ENCODE results near the gene NOL12. TPM values are rescaled to one million over a fixed set of nuclear protein-coding genes. Genes with fewer than 3 reads are reported as not detected.

The NOL12 gene
- polyA plus RNA-seq, 1 donor from 2014 or later: 90.0 TPM

DNA sequence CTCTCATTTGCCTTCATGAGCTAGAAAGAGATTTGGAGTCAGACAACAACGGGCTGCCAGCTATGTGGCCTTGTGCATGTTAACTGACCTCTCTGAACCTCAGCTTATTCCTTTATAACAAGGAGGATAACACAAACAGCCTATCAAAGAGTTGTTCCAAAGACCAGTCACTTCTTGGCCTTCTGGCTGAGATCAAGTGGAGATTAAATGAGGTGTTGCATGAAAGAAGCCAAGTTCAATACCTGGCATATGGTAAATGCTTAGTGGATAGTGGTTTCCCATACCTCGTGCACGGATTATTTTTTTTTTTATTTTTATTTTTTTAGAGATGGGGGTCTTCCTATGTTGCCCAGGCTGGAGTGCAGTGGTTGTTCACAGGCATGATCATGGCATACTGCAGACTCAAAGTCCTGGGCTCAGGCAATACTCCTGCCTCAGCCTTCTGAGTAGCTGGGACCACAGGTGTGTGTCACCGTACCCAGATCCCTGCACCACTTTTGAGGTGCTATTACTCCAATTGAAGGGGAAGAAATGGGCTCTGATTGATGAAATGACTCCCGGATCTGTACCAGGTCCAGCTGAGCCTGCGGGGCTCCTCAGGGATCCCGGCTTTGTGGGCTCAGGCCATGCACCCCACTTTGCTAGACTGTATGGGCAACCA lies 5.8 kb upstream of the NOL12 start:
- no peak for TF ChIP-seq TAF1 (IDR thresholded peaks at IDR 0.05; ENCODE audit: low read depth)
- no peak for TF ChIP-seq EP300 (conservative IDR thresholded peaks at IDR 0.05; ENCODE audit: poor library complexity, severe bottlenecking)
- no peak for TF ChIP-seq RAD21 (conservative IDR thresholded peaks at IDR 0.05)
- TF ChIP-seq SMC3 (conservative IDR thresholded peaks at IDR 0.05; ENCODE audit: poor library complexity): no peak
- no peak for TF ChIP-seq POLR2AphosphoS5 (IDR thresholded peaks at IDR 0.05)
- TF ChIP-seq, protein P1, sequence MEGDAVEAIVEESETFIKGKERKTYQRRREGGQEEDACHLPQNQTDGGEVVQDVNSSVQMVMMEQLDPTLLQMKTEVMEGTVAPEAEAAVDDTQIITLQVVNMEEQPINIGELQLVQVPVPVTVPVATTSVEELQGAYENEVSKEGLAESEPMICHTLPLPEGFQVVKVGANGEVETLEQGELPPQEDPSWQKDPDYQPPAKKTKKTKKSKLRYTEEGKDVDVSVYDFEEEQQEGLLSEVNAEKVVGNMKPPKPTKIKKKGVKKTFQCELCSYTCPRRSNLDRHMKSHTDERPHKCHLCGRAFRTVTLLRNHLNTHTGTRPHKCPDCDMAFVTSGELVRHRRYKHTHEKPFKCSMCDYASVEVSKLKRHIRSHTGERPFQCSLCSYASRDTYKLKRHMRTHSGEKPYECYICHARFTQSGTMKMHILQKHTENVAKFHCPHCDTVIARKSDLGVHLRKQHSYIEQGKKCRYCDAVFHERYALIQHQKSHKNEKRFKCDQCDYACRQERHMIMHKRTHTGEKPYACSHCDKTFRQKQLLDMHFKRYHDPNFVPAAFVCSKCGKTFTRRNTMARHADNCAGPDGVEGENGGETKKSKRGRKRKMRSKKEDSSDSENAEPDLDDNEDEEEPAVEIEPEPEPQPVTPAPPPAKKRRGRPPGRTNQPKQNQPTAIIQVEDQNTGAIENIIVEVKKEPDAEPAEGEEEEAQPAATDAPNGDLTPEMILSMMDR (IDR thresholded peaks at IDR 0.05; ENCODE audit: poor library complexity, severe bottlenecking): no peak
- TF ChIP-seq, protein P2, sequence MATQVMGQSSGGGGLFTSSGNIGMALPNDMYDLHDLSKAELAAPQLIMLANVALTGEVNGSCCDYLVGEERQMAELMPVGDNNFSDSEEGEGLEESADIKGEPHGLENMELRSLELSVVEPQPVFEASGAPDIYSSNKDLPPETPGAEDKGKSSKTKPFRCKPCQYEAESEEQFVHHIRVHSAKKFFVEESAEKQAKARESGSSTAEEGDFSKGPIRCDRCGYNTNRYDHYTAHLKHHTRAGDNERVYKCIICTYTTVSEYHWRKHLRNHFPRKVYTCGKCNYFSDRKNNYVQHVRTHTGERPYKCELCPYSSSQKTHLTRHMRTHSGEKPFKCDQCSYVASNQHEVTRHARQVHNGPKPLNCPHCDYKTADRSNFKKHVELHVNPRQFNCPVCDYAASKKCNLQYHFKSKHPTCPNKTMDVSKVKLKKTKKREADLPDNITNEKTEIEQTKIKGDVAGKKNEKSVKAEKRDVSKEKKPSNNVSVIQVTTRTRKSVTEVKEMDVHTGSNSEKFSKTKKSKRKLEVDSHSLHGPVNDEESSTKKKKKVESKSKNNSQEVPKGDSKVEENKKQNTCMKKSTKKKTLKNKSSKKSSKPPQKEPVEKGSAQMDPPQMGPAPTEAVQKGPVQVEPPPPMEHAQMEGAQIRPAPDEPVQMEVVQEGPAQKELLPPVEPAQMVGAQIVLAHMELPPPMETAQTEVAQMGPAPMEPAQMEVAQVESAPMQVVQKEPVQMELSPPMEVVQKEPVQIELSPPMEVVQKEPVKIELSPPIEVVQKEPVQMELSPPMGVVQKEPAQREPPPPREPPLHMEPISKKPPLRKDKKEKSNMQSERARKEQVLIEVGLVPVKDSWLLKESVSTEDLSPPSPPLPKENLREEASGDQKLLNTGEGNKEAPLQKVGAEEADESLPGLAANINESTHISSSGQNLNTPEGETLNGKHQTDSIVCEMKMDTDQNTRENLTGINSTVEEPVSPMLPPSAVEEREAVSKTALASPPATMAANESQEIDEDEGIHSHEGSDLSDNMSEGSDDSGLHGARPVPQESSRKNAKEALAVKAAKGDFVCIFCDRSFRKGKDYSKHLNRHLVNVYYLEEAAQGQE (IDR thresholded peaks at IDR 0.05; ENCODE audit: borderline replicate concordance): no peak
- no peak for TF ChIP-seq MXI1 (conservative IDR thresholded peaks at IDR 0.05; ENCODE audit: poor library complexity, severe bottlenecking)
- no peak for TF ChIP-seq EZH2 (IDR thresholded peaks at IDR 0.05; ENCODE audit: borderline replicate concordance, insufficient read depth, low read length, poor library complexity, severe bottlenecking)
- no peaks in the 10 kb centered on the region for H3K9me2 ChIP-seq (ENCODE audit: insufficient read depth, low read length)
- H3K9me3 ChIP-seq (ENCODE audit: low read length): no peaks in the 10 kb centered on the region
- H2AFZ ChIP-seq (ENCODE audit: low read depth, low read length): no peak overlapping the region
- H3K27ac ChIP-seq (ENCODE audit: low read length): no peak overlapping the region
- no peaks in the 10 kb centered on the region for H3F3A ChIP-seq (ENCODE audit: insufficient read depth, low read length, poor library complexity, severe bottlenecking)
- no peak overlapping the region for H3K9ac ChIP-seq (ENCODE audit: low read length)
- H3K27me3 ChIP-seq (ENCODE audit: insufficient read depth, low read depth, low read length): no peaks in the 10 kb centered on the region
- H4K20me1 ChIP-seq (ENCODE audit: insufficient read depth): no peaks in the 10 kb centered on the region
- no peaks in the 10 kb centered on the region for H3K79me2 ChIP-seq (replicated peaks; ENCODE audit: insufficient read depth, low read length)
- H3K4me3 ChIP-seq (ENCODE audit: low read length): no peak overlapping the region
- no peaks in the 10 kb centered on the region for H3K36me3 ChIP-seq (ENCODE audit: insufficient read depth, low read length)
- H3K4me2 ChIP-seq (ENCODE audit: low read length): no peak overlapping the region

DNA sequence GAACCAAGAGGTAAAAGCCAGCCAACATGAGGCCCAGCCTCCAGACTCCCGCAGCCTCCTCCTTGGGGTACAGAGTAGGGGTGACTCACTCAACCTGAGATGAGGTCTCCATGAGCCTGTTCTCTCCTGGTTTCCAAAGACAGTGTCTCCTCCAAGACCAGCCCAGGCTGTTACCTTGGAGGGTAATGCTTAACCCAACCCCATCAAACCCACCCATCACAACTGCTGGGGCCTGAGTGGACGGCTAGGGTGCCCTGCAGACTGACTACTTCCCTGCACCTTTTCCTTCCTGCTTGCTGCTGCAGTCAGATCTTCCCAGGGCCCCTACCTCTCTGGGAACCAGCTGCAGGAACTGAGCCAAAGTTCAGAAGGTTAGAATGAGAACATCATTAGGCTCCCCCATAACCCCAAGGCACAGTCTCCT lies 5.1 kb upstream of the NOL12 start:
- H4K20me1 ChIP-seq (ENCODE audit: insufficient read depth): no peaks in the 10 kb centered on the region

More for the DNA sequence above, 5.1 kb upstream of the NOL12 start:
- Histone ChIP-seq H3K4me2 (ENCODE audit: low read length) (no peak overlapping the region), H3K79me2 (replicated peaks; ENCODE audit: insufficient read depth, low read length) (no peaks in the 10 kb centered on the region), H2AFZ (ENCODE audit: low read depth, low read length) (no peak overlapping the region), H3K27ac (ENCODE audit: low read length) (no peak overlapping the region), H3K9me2 (ENCODE audit: insufficient read depth, low read length) (no peaks in the 10 kb centered on the region), H3K9ac (ENCODE audit: low read length) (no peak overlapping the region), H3K9me3 (ENCODE audit: low read length) (no peaks in the 10 kb centered on the region), H3K4me3 (ENCODE audit: low read length) (no peak overlapping the region), H3F3A (ENCODE audit: insufficient read depth, low read length, poor library complexity, severe bottlenecking) (no peaks in the 10 kb centered on the region), H3K36me3 (ENCODE audit: insufficient read depth, low read length) (no peaks in the 10 kb centered on the region), H3K27me3 (ENCODE audit: insufficient read depth, low read depth, low read length) (no peaks in the 10 kb centered on the region)
- TF ChIP-seq, protein P1 (IDR thresholded peaks at IDR 0.05; ENCODE audit: poor library complexity, severe bottlenecking): no peak
- TF ChIP-seq EP300 (conservative IDR thresholded peaks at IDR 0.05; ENCODE audit: poor library complexity, severe bottlenecking) (no peak), SMC3 (conservative IDR thresholded peaks at IDR 0.05; ENCODE audit: poor library complexity) (no peak), RAD21 (conservative IDR thresholded peaks at IDR 0.05) (no peak), EZH2 (IDR thresholded peaks at IDR 0.05; ENCODE audit: borderline replicate concordance, insufficient read depth, low read length, poor library complexity, severe bottlenecking) (no peak), MXI1 (conservative IDR thresholded peaks at IDR 0.05; ENCODE audit: poor library complexity, severe bottlenecking) (no peak), TAF1 (IDR thresholded peaks at IDR 0.05; ENCODE audit: low read depth) (no peak), POLR2AphosphoS5 (IDR thresholded peaks at IDR 0.05) (no peak)
- TF ChIP-seq, protein P2 (IDR thresholded peaks at IDR 0.05; ENCODE audit: borderline replicate concordance): no peak
